ENCODE data around the gene KIF17.

GRCh38 chr1:20753589-20753988 is 35.8 kb upstream of the KIF17 start:
- no peak for TF ChIP-seq EZH2 (IDR thresholded peaks at IDR 0.05)
- no peak for TF ChIP-seq POLR2AphosphoS5 (IDR thresholded peaks at IDR 0.05; ENCODE audit: borderline replicate concordance, low read depth, low read length)

All from SK-N-MC (cell line).